ENCODE data around the gene MALRD1.

Gene MALRD1

DNA sequence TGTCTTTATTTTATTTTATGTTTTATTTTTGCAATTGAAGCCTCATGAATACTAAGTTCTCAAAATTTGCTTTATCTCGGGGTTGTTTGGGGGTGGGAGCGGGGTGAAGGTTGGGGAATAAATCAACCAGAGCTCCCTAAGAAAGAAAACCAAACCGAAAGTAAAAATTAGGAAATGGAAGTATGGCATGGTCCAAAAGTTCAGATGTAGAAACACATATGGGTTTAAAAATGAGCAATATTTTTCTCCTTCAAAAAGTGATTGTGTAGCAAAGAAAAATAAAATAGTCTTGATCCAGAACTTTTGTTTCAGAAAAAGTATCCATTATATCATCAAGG lies 590.3 kb downstream of the MALRD1 start:
- no peak for DNase-seq

- DNase-seq = no peak
Observed at GRCh38 chr10:19640566-19641263, 592.1 kb downstream of the MALRD1 start.

DNA sequence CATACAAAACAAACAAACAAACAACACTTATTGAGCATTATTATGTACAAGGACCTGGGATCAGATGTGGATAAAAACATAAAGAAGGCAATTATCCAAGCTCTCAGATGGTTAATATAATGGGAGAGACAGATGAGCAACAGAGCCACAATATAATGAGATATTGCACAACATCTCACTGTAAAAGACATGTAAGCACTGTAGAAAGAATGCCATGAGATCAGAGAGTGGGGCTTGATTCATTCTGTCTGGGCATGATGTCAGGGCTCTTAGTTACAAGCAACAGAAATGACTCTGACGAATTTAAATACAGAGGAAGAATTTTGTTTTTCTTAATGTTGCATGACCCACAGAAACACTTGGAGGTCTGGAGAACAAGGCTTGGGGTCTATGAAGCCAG lies 602.9 kb downstream of the MALRD1 start:
- DNase-seq = no peak

DNA sequence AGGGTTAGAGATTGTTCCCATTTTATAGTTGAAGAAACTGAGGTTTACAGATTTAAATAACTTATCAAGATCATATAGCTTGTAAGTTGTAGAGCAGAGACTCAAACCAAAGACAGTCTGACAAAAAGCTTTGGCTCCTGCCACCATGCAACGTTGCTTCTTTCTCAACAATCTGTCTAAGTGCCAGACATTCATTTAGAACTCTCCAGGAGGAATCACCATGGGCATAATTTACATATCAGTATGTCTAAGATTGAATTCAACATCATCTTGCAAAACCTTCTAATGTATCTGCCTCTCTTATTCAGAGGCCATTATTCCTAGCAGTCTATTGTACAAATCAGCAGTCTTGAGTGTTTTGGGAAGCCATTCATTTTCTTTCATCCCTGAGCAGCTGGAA lies 604.1 kb downstream of the MALRD1 start:
- DNase-seq = no peak

- DNase-seq = no peak
Observed at GRCh38 chr10:19653931-19654330, 605.3 kb downstream of the MALRD1 start.

GRCh38 chr10:19654576-19654975 lies 606.0 kb downstream of the MALRD1 start:
- no peak for DNase-seq

DNA sequence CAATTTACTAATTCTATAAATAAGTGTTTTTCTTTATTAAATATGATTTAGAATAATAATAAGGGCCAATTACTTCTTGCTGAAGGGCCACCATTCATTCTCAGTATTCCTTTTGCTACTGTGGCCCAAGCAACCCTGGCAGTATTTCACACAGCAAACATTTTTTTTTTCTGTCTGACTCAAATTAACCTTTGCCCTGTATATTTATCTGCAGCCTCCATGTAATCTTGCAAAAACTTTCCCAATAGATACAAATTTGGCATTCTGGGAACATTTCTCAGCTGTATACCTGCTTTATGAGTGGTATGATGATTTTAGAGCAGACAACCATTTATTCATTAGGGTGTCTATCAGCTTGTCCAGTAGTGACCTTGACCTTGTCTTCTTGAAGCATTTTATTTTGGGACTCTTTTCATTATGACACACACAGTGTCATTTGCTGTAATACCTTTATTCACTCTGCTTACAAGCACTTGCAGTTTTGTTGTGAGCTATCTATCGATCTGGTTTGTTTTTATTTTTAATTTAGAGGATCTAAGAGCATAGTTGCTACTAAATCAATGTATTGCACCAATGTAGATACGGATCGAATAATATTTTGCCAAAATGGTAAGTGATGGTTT lies 607.9 kb downstream of the MALRD1 start:
- no peak for DNase-seq

DNA sequence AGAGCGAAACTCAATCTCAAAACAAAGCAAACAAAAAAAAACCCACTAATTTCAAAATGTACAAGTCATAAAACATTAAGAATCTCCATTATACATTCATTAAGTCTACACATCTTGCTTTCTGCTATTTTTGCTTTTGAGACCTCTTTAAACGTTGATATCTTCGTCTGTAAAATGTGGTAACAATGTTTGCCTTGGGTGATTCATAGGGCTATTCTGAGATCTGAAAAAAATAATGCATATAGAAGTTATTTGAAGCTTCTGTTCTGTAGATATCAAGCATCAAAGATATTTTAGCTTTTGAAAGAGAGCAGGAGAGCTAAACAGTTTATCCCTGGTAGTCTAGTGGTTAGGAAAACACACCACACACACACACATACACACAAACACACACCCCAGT lies 609.5 kb downstream of the MALRD1 start:
- DNase-seq = no peak

- no peak for DNase-seq
Observed at GRCh38 chr10:19658622-19659233, 610.1 kb downstream of the MALRD1 start.

DNA sequence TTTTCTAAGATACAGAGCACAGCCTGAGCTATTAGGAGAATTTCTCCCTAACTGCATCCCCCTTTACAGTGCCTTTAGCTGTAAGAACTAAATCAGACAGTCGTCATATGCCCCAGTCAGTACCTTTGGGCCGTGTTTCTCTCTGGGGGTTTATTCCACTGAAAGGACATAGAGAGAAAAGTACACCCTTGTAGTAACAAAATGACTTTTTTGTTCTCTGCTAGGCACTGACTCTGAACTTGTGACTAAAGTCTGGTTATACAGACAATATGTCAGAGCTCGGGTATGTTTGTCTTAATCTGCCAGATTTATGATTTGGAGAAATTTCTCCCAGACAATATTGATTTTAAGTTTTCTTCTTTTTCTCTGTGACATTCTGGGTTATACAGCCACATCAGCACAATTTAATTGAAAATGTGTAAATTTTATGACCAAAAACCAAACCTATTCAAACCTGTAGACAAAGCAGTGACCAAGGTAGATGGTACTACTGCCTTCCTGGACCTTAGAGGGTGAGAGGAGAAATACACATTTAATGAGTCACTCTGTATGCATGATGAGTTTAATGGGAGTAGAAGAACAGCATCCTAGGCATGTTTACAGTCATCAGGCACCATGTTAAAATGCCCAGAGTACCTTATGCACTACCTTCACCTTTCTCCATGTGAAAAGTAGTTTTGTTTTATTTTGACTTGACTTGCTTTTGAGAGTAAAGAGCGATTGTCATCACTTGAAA lies 611.5 kb downstream of the MALRD1 start:
- DNase-seq = no peak

DNA sequence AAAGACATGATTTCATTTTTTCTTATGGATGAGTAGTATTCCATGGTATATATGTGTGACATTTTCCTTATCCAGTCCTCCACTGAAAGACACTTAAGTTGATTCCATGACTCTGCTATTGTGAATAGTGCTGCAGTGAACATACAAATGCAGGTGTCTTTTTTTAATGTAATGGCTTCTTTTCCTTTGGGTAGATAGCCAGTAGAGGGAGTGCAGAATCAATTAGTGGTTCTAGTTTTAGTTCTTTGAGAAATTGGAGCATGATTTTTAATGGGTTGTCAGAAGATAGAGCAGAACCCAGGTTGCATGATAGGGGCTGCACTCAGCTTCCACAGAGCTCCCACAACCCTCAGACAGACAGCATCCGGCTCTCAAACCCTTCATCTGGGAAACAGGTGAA lies 614.7 kb downstream of the MALRD1 start:
- no peak for DNase-seq

DNA sequence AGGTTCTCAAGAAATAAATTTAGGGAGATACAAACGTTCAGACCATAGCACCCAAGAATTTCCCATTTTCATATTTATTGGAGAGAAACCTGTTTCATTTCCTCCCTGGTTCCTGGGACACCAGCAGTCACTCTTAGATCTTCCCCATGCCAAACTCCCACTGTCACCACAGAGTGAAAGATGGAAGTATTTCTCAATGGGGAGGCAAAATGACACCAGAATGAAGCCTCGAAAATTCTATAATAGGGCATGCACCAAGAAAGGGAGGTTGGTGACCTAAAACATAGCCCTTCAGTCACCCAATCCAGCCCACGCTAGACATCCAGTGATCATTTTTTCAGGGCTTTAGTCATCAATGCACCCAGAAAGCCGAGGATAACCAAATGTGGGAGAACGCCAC lies 619.5 kb downstream of the MALRD1 start:
- DNase-seq = no peak

DNA sequence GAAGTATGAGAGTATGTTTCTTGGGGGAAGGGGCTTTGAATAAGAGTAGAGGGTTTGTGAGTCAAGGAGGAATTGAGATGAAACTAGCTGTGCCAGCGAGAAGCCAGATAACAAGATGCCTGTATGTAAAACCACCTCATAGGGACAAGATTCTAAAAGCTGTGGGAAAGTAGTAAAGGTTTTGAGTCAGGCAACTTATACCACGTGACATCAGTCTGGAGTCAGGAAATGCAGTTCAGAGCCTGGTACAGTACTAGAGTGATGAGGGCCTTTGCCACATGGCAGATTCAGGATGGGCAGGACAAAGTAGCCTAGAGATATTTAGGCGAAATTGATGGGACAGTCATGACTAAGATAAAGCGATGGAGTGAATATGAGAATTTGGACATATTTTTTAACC lies 627.5 kb downstream of the MALRD1 start:
- DNase-seq = no peak

- DNase-seq = no peak
Observed at GRCh38 chr10:19683356-19683755, 634.8 kb downstream of the MALRD1 start.

- no peak for DNase-seq
Observed at GRCh38 chr10:19683960-19684359, 635.4 kb downstream of the MALRD1 start.

DNA sequence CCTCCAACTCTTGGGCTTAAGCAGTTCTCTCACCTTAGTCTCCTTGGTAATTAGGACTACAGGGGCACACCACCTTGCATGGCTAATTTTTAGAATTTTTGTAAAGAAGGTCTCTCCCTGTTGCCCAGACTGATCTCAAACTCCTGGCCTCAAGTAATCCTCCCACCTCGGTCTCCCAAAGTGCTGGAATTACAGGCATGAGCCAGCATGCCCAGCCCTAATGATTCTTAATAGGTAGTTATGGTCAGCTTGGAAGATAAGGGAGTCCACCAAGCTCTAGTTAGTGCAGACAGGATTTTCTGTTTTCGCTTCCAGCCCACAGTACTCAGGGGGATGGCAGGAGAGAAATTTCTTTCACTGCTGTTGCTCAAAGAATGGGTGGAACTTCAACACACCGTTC lies 639.7 kb downstream of the MALRD1 start:
- no peak for DNase-seq

DNA sequence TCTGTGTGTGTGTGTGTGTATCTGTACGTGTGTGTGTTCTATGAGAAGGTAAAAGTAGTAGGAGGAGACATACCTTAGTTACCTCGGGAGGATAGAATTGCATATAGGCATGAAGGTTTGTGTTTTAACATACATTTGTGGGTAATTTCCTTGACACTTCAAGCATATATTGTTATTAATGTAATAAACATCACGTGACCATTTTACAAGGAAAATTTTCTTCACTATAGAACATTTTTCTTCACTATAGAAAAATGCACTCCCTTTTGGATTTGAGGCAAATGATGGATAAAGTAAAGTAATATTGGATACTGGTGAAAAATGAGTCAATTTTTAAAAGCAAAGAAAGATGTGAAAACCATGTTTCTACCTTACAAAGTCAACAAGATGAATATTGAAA lies 640.6 kb downstream of the MALRD1 start:
- DNase-seq = no peak

DNA sequence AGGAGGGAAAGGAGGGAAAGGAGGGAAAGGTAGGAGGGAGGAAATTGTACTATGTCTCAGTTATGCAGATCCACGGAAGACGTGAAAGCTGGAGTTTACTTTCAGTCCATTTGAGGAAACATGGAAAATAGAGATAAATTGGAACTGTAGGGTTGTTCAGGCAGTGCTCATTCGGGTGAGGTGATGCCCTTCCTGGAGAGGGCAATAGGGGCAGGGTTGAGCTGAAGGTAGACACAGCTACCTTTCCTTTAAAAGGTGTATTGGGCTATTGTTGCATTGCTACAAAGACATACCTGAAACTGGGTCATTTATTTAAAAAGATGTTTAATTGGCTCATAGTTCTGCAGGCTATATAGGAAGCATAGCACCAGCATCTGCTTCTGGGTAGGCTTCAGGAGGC lies 650.7 kb downstream of the MALRD1 start:
- no peak for DNase-seq

DNA sequence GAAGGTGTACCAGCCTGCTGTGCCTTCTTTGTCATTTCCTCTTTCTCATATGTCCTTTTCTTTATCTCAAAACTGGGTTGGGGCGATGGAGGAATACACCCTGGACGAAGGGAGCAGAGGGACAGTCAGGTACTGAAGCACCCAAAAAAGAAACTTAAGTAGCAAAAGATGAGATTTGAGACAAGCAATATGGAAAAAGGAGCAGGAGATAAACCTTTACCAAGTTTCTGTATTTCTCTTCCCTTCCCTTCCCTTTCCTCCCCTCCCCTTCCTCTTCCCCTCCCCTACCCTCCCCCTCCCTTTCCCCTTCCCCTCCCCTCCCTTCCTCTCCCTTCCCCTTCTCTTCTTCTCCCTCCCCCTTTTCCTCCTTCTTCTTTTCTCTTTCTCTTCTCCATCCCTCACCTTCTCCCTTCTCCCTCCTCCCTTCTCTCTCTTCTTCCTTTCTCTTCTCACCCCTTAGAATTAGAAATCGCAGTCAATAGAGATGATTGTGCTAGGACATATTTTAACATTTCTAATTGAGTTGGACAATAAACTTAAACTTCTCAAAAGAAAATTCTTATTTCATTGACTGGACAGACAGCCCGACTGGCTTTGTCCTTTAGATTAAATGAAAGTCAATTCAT lies 652.9 kb downstream of the MALRD1 start:
- DNase-seq = no peak

GRCh38 chr10:19702215-19702614 lies 653.6 kb downstream of the MALRD1 start:
- no peak for DNase-seq

DNA sequence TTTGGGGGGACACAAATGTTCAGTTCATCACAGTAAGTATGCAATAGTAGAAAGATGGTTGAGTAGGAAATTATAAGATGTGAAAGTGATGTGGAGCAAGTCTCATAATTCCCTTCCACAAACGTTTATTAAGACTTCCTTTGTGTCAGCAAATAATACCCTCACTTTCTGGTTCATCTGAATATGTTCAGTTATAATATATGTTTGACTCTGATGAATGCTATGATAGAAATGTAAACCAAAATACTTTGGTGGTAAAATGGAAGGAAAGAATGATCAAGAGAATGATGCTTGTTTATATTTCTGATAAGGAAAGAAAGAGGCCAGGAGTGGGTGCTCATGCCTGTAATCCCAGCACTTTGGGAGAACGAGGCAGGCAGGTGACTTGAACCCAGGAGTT lies 655.9 kb downstream of the MALRD1 start:
- DNase-seq = no peak

GRCh38 chr10:19705250-19705649 lies 656.6 kb downstream of the MALRD1 start:
- no peak for DNase-seq

Data from nucleus accumbens (tissue), 56 donors.